Skeletal muscle satellite cell (primary cell): ENCODE data around the gene TIMP4.

ENCODE experiments used
- H3K27me3 ChIP-seq: 2 replicates; pipeline ENCODE4 v1.7.0; 2013; ENCODE audit warnings: low read length; ENCODE audit not compliant: control insufficient read depth, insufficient read depth
- H3K36me3 ChIP-seq: 2 replicates; pipeline ENCODE4 v1.7.0; 2013; ENCODE audit warnings: mild to moderate bottlenecking, control low read depth, low read length; ENCODE audit not compliant: insufficient read depth
- H3K4me1 ChIP-seq: 2 replicates; pipeline ENCODE4 v1.7.0; 2013; ENCODE audit warnings: low read length; ENCODE audit not compliant: control insufficient read depth, insufficient read depth
- H3K4me2 ChIP-seq: 2 replicates; pipeline ENCODE4 v1.7.0; 2013; ENCODE audit warnings: mild to moderate bottlenecking, low read length
- H3K4me3 ChIP-seq: 2 replicates; pipeline ENCODE4 v1.7.0; 2013; ENCODE audit warnings: low read length
- H3K9ac ChIP-seq: 2 replicates; pipeline ENCODE4 v1.7.0; 2013; ENCODE audit warnings: mild to moderate bottlenecking, low read depth, low read length, moderate library complexity
- H3K9me3 ChIP-seq: replicated peaks from 2 replicates; pipeline ENCODE4 v1.7.0; 2013; ENCODE audit warnings: mild to moderate bottlenecking, control low read depth, low read length

TIMP4 gene

DNA sequence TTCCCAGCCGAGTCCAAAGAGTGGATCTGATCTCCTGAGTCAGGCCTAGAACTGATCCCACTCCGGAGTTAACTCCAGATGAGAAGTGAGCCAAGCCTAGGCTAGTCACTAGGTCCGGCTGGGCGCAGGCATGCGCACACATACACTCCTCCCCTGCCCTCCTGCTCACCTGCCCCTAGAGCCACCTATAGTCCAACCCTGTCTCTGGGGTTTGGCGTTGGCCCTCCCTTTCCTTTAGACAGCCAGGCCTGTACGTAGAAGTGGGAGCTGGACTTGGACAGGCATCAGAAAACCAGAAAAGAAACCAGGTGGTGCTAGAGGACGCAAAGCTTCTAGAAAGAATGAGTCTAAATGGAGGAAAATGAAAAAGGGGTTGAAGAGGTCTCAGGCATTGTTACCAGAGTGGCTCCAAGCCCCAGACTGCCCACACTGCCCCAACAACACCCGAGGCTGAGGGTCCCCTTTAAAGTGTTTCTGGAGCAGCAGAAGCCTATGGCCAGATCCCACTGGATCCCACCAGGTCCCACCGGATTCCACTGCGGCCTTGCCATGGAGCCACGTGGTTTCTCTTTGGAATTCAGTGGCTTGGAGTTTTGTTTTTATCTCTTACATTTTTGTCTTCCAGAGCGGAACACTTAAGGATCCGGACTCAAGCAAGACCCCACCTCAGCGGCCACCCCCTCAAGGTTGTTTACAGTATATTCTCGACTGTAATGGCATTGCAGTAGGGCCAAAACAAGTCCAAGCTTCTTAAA is 24.2 kb upstream of the TIMP4 start:
- H3K27me3 ChIP-seq: no peaks in the 10 kb centered on the region
- no peak overlapping the region for H3K4me3 ChIP-seq
- H3K36me3 ChIP-seq: no peaks in the 10 kb centered on the region
- peaks cover 30% of the 10 kb centered on the region for H3K4me1 ChIP-seq
- H3K4me2 ChIP-seq: no peak overlapping the region
- no peak overlapping the region for H3K9ac ChIP-seq
- no peaks in the 10 kb centered on the region for H3K9me3 ChIP-seq

GRCh38 chr3:12181806-12182205 is 23.1 kb upstream of the TIMP4 start:
- Histone ChIP-seq H3K9ac (no peak overlapping the region), H3K27me3 (no peaks in the 10 kb centered on the region), H3K9me3 (no peaks in the 10 kb centered on the region), H3K4me1 (peaks cover 22% of the 10 kb centered on the region), H3K4me3 (no peak overlapping the region), H3K36me3 (no peaks in the 10 kb centered on the region), H3K4me2 (no peak overlapping the region)

DNA sequence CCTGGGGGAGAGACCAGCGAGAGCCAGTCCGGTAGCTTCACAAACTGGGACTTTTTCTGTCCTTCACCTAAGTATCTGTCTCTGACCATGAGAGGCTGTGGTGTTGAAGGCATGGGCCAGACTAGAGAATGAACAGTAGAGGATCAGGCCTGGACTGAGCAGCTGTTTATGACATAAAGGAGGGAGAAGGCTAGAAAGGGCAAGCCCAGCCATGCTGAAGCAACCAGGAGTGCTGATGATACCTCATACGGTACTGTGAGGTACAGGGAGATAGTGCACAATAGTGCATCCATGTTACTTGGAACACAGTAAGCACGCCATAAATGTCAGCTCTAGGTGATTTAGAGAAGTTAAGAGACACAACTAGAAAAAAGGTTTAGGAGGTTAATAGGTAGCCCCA is 22.6 kb upstream of the TIMP4 start:
- Histone ChIP-seq H3K4me3 (no peak overlapping the region), H3K4me2 (no peak overlapping the region), H3K9me3 (no peaks in the 10 kb centered on the region)

GRCh38 chr3:12180631-12181030 is 21.9 kb upstream of the TIMP4 start:
- Histone ChIP-seq H3K4me2 (no peak overlapping the region), H3K4me1 (peaks cover 22% of the 10 kb centered on the region), H3K9ac (no peak overlapping the region), H3K36me3 (no peaks in the 10 kb centered on the region), H3K27me3 (no peaks in the 10 kb centered on the region), H3K9me3 (no peaks in the 10 kb centered on the region), H3K4me3 (no peak overlapping the region)

More for the DNA sequence above, 22.6 kb upstream of the TIMP4 start:
- H3K9ac ChIP-seq: no peak overlapping the region
- H3K27me3 ChIP-seq: no peaks in the 10 kb centered on the region
- H3K4me1 ChIP-seq: peaks cover 21% of the 10 kb centered on the region
- H3K36me3 ChIP-seq: no peaks in the 10 kb centered on the region

GRCh38 chr3:12180218-12180617 is 21.5 kb upstream of the TIMP4 start:
- Histone ChIP-seq H3K9ac (no peak overlapping the region), H3K4me3 (no peak overlapping the region), H3K36me3 (no peaks in the 10 kb centered on the region), H3K27me3 (no peaks in the 10 kb centered on the region), H3K4me2 (no peak overlapping the region), H3K4me1 (peaks cover 26% of the 10 kb centered on the region), H3K9me3 (no peaks in the 10 kb centered on the region)

DNA sequence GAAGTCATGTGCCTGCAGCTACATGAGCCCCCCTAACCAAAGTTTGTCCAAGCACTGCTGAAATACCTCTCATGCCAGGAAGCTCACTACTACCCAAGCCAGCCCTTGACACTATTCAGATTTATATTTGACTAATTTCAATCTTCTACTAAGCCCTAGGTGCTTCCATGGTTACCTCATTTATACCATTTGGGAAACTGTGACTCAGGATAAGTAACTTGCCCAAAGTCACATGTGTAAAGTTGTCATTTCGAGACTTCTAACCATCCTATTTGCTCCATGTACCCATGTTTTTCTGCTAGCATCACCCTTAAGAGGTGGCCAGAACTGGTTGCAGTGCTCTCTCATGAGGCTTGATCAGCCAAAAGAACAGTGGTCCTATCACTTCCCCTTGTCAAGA is 20.7 kb upstream of the TIMP4 start:
- Histone ChIP-seq H3K4me3 (no peak overlapping the region), H3K9ac (no peak overlapping the region), H3K9me3 (no peaks in the 10 kb centered on the region), H3K36me3 (no peaks in the 10 kb centered on the region), H3K27me3 (no peaks in the 10 kb centered on the region), H3K4me1 (peaks cover 28% of the 10 kb centered on the region), H3K4me2 (no peak overlapping the region)

- no peaks in the 10 kb centered on the region for H3K36me3 ChIP-seq
- H3K4me1 ChIP-seq: peaks cover 28% of the 10 kb centered on the region
- peak overlapping the region; percentile 7 for H3K4me2 ChIP-seq
- no peaks in the 10 kb centered on the region for H3K27me3 ChIP-seq
- H3K9me3 ChIP-seq: no peaks in the 10 kb centered on the region
- H3K9ac ChIP-seq: no peak overlapping the region
- H3K4me3 ChIP-seq: no peak overlapping the region
These were observed 19.5 kb upstream of the TIMP4 start for GRCh38 chr3:12178091-12178820.

DNA sequence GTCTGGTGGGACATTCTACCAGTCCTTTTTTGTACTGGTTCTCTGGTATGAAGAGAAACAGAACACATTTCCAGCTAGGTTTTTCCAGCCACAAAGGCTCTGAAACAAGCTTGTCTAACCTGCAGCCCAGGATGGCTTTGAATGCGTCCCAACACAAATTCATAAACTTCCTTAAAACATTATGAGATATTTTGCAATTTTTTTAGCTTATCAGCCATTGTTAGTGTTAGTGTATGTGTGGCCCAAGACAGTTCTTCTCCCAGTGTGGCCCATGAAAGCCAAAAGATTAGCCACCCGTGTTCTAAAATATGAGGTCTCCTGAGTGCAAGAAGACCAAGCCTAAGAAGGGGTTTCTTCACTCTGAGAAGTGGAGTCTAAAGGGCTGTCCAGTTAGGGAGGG is 18.4 kb upstream of the TIMP4 start:
- no peaks in the 10 kb centered on the region for H3K36me3 ChIP-seq
- H3K9ac ChIP-seq: no peak overlapping the region
- H3K4me2 ChIP-seq: no peak overlapping the region
- no peaks in the 10 kb centered on the region for H3K9me3 ChIP-seq
- no peaks in the 10 kb centered on the region for H3K27me3 ChIP-seq
- H3K4me1 ChIP-seq: peaks cover 28% of the 10 kb centered on the region
- H3K4me3 ChIP-seq: no peak overlapping the region

- Histone ChIP-seq H3K4me2 (no peak overlapping the region), H3K27me3 (no peaks in the 10 kb centered on the region), H3K9ac (no peak overlapping the region), H3K9me3 (no peaks in the 10 kb centered on the region), H3K4me1 (peaks cover 28% of the 10 kb centered on the region), H3K36me3 (no peaks in the 10 kb centered on the region), H3K4me3 (no peak overlapping the region)
These were observed 17.2 kb upstream of the TIMP4 start for GRCh38 chr3:12175844-12176453.

GRCh38 chr3:12175137-12175593 is 16.5 kb upstream of the TIMP4 start:
- Histone ChIP-seq H3K4me3 (no peak overlapping the region), H3K27me3 (no peaks in the 10 kb centered on the region), H3K36me3 (no peaks in the 10 kb centered on the region), H3K4me1 (peaks cover 22% of the 10 kb centered on the region), H3K9me3 (no peaks in the 10 kb centered on the region), H3K9ac (no peak overlapping the region), H3K4me2 (no peak overlapping the region)

DNA sequence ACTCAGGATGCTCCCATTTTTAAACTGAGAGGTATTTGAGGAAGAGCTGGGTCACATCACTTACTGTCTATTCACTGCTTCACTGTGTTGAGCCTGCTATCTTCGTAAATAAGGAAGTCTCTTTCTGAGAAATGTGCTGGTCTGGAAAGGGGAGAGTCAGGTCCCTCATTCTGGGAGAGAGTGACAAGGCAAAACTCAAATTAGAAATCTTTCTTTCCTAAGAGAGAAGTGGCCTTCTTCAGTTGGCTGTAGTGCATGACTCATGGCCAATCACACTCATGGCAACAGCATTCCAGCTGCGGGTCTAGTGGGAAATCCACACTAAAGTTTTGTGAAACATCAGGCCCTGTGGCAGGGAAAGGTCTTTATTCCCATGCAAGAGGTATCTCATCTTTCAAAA is 11.5 kb upstream of the TIMP4 start:
- no peaks in the 10 kb centered on the region for H3K36me3 ChIP-seq
- H3K4me3 ChIP-seq: no peak overlapping the region

More for the DNA sequence above, 11.5 kb upstream of the TIMP4 start:
- Histone ChIP-seq H3K4me2 (no peak overlapping the region), H3K27me3 (peaks cover 9% of the 10 kb centered on the region), H3K4me1 (peaks cover 1% of the 10 kb centered on the region), H3K9me3 (no peaks in the 10 kb centered on the region), H3K9ac (no peak overlapping the region)
